Measurements from ENCODE around the gene CIDEC. TPM values are rescaled to one million over a fixed set of nuclear protein-coding genes. Genes with fewer than 3 reads are reported as not detected.
A peak's percentile ranks its signal among the peaks of the same experiment; 100 is the strongest.
"Not testable (repeated sequence)": the region's sequence is repeated elsewhere in the genome, so short reads cannot be mapped to it uniquely, and the experiment has no call there.

The CIDEC gene
- total RNA-seq, 1 experiment from 2014 or later, result 0.71 TPM

GRCh38 chr3:9899289-9899791 lies 19.3 kb upstream of the CIDEC start:
- no TSS peak for BruUV-seq (replicated peaks)
- Mint-ChIP-seq H3K9me3 (ENCODE audit: low read depth, unreplicated experiment) (no peaks in the 10 kb centered on the region), H3K36me3 (ENCODE audit: insufficient read depth, unreplicated experiment) (peaks cover 28% of the 10 kb centered on the region), H3K27me3 (ENCODE audit: unreplicated experiment) (no peaks in the 10 kb centered on the region), H3K4me1 (ENCODE audit: low read depth, unreplicated experiment) (peaks cover 73% of the 10 kb centered on the region), H3K27ac (ENCODE audit: unreplicated experiment) (peak overlapping the region; percentile 76), H3K4me3 (ENCODE audit: low read depth, unreplicated experiment) (peak overlapping the region; percentile 52)
- no peak for TF ChIP-seq CTCF (IDR thresholded peaks at IDR 0.05; ENCODE audit: unreplicated experiment)
- intact Hi-C loops (cut with micrococcal nuclease; ENCODE audit: unreplicated experiment), result loop anchor here (2.0 to 5.0 kb wide), 3 partner anchors 33 to 52 kb away; partner anchors contain the start of gene CRELD1
- no peak for DNase-seq
- CTCF ChIA-PET, result no interaction called here

- intact Hi-C loops (cut with micrococcal nuclease; ENCODE audit: unreplicated experiment), result loop anchor here (2.0 to 5.0 kb wide), 3 partner anchors 34 to 51 kb away; partner anchors contain the start of gene CRELD1
- peak overlapping the region; percentile 52 for H3K4me3 Mint-ChIP-seq (ENCODE audit: low read depth, unreplicated experiment)
- CTCF ChIA-PET, result interaction anchor here (1.0 to 1.1 kb wide), 5 partner anchors 15 to 110 kb away, joined by 3 to 10 read pairs (median 8); partner anchors contain the start of genes CRELD1 and IL17RC
- peaks cover 67% of the 10 kb centered on the region for H3K4me1 Mint-ChIP-seq (ENCODE audit: low read depth, unreplicated experiment)
- no peaks in the 10 kb centered on the region for H3K27me3 Mint-ChIP-seq (ENCODE audit: unreplicated experiment)
- BruUV-seq (replicated peaks), result no TSS peak
- peak; percentile 43 for DNase-seq
- peaks cover 34% of the 10 kb centered on the region for H3K36me3 Mint-ChIP-seq (ENCODE audit: insufficient read depth, unreplicated experiment)
- no peak for TF ChIP-seq CTCF (IDR thresholded peaks at IDR 0.05; ENCODE audit: unreplicated experiment)
- no peaks in the 10 kb centered on the region for H3K9me3 Mint-ChIP-seq (ENCODE audit: low read depth, unreplicated experiment)
- peak overlapping the region; percentile 76 for H3K27ac Mint-ChIP-seq (ENCODE audit: unreplicated experiment)
These were observed 18.6 kb upstream of the CIDEC start for GRCh38 chr3:9898467-9899241.

GRCh38 chr3:9897408-9898372 lies 17.6 kb upstream of the CIDEC start:
- BruUV-seq (replicated peaks), result no TSS peak
- CTCF ChIA-PET, result interaction anchor here (0.6 to 1.2 kb wide), 13 partner anchors 11 to 199 kb away, joined by 3 to 10 read pairs (median 3); partner anchors contain the start of genes CRELD1 and IL17RC
- Mint-ChIP-seq H3K27ac (ENCODE audit: unreplicated experiment) (peak overlapping the region; percentile 66), H3K4me1 (ENCODE audit: low read depth, unreplicated experiment) (peaks cover 65% of the 10 kb centered on the region), H3K9me3 (ENCODE audit: low read depth, unreplicated experiment) (peaks cover under 1% of the 10 kb centered on the region), H3K4me3 (ENCODE audit: low read depth, unreplicated experiment) (peak overlapping the region; percentile 52), H3K36me3 (ENCODE audit: insufficient read depth, unreplicated experiment) (peaks cover 28% of the 10 kb centered on the region), H3K27me3 (ENCODE audit: unreplicated experiment) (no peaks in the 10 kb centered on the region)
- intact Hi-C loops (cut with micrococcal nuclease; ENCODE audit: unreplicated experiment), result loop anchor here (2.0 to 5.0 kb wide), 3 partner anchors 35 to 50 kb away; partner anchors contain the start of gene CRELD1
- DNase-seq, result peak; percentile 80
- no peak for TF ChIP-seq CTCF (IDR thresholded peaks at IDR 0.05; ENCODE audit: unreplicated experiment)

GRCh38 chr3:9896755-9897407 lies 16.8 kb upstream of the CIDEC start:
- BruUV-seq (replicated peaks); H3K9me3 Mint-ChIP-seq (ENCODE audit: low read depth, unreplicated experiment); H3K27me3 Mint-ChIP-seq (ENCODE audit: unreplicated experiment): not testable (repeated sequence)
- Mint-ChIP-seq H3K36me3 (ENCODE audit: insufficient read depth, unreplicated experiment) (peaks cover 29% of the 10 kb centered on the region), H3K27ac (ENCODE audit: unreplicated experiment) (peak overlapping the region; percentile 66), H3K4me1 (ENCODE audit: low read depth, unreplicated experiment) (peaks cover 65% of the 10 kb centered on the region), H3K4me3 (ENCODE audit: low read depth, unreplicated experiment) (peak overlapping the region; percentile 52)
- CTCF ChIA-PET, result interaction anchor here (0.6 to 1.2 kb wide), 6 partner anchors 13 to 114 kb away, joined by 3 to 4 read pairs (median 3); partner anchors contain the start of gene IL17RC
- peak; percentile 23 for DNase-seq
- intact Hi-C loops (cut with micrococcal nuclease; ENCODE audit: unreplicated experiment), result loop anchor here (5.0 kb wide), 2 partner anchors 35 to 50 kb away; no protein-coding TSS in a partner anchor

- H3K9me3 Mint-ChIP-seq (ENCODE audit: low read depth, unreplicated experiment); DNase-seq; BruUV-seq (replicated peaks); H3K4me3 Mint-ChIP-seq (ENCODE audit: low read depth, unreplicated experiment); CTCF ChIA-PET; H3K27me3 Mint-ChIP-seq (ENCODE audit: unreplicated experiment): not testable (repeated sequence)
- H3K4me1 Mint-ChIP-seq (ENCODE audit: low read depth, unreplicated experiment), result peaks cover 66% of the 10 kb centered on the region
- peak overlapping the region; percentile 66 for H3K27ac Mint-ChIP-seq (ENCODE audit: unreplicated experiment)
- intact Hi-C loops (cut with micrococcal nuclease; ENCODE audit: unreplicated experiment), result loop anchor here (5.0 kb wide), 2 partner anchors 33 to 48 kb away; no protein-coding TSS in a partner anchor
- H3K36me3 Mint-ChIP-seq (ENCODE audit: insufficient read depth, unreplicated experiment), result peaks cover 39% of the 10 kb centered on the region
These were observed 15.7 kb upstream of the CIDEC start for GRCh38 chr3:9895715-9896114.
